Islet precursor cell (in vitro differentiated cells): ENCODE measurements around the gene GSG1L2.
"Not testable (repeated sequence)": the region's sequence is repeated elsewhere in the genome, so short reads cannot be mapped to it uniquely, and the experiment has no call there.

Source experiments
- DNase-seq: peaks from one replicate; pipeline ENCODE4 v3.0.0-alpha.2; 2018

Gene GSG1L2

GRCh38 chr17:9788601-9789000, 33.3 kb downstream of the GSG1L2 start:
- peak; percentile 36 for DNase-seq

GRCh38 chr17:9784544-9784943, 37.3 kb downstream of the GSG1L2 start:
- DNase-seq, result no peak

GRCh38 chr17:9783465-9783864, 38.4 kb downstream of the GSG1L2 start:
- not testable (repeated sequence) for DNase-seq

- DNase-seq, result no peak
These were observed 38.8 kb downstream of the GSG1L2 start for GRCh38 chr17:9783050-9783449.

GRCh38 chr17:9780552-9780951, 41.3 kb downstream of the GSG1L2 start:
- no peak for DNase-seq

- no peak for DNase-seq
These were observed 45.0 kb downstream of the GSG1L2 start for GRCh38 chr17:9776911-9777310.

- no peak for DNase-seq
These were observed 49.2 kb downstream of the GSG1L2 start for GRCh38 chr17:9772658-9773057.

GRCh38 chr17:9771465-9771864, 50.4 kb downstream of the GSG1L2 start:
- DNase-seq, result peak; percentile 50

- DNase-seq, result peak; percentile 40
These were observed 52.7 kb downstream of the GSG1L2 start for GRCh38 chr17:9769036-9769695.

- peak; percentile 40 for DNase-seq
These were observed 53.4 kb downstream of the GSG1L2 start for GRCh38 chr17:9768381-9768934.

GRCh38 chr17:9767432-9767991, 54.4 kb downstream of the GSG1L2 start:
- DNase-seq, result peak; percentile 48

GRCh38 chr17:9766970-9767369, 54.9 kb downstream of the GSG1L2 start:
- DNase-seq, result peak; percentile 52

GRCh38 chr17:9765322-9765721, 56.6 kb downstream of the GSG1L2 start:
- DNase-seq, result no peak

GRCh38 chr17:9763643-9764042, 58.2 kb downstream of the GSG1L2 start:
- no peak for DNase-seq

- DNase-seq, result no peak
These were observed 61.6 kb downstream of the GSG1L2 start for GRCh38 chr17:9760266-9760665.

GRCh38 chr17:9755083-9755482, 66.8 kb downstream of the GSG1L2 start:
- DNase-seq, result no peak
